ENCODE results near the gene RNASEH2A. TPM values are rescaled to one million over a fixed set of nuclear protein-coding genes. Genes with fewer than 3 reads are reported as not detected.
A peak's percentile ranks its signal among the peaks of the same experiment; 100 is the strongest.

The RNASEH2A gene
- total and polyA plus RNA-seq, 2 of the 13 experiments (the other 11 are each of a cell fraction or from before 2014, with no cell fraction given), result 25.1 to 35.8 TPM

DNA sequence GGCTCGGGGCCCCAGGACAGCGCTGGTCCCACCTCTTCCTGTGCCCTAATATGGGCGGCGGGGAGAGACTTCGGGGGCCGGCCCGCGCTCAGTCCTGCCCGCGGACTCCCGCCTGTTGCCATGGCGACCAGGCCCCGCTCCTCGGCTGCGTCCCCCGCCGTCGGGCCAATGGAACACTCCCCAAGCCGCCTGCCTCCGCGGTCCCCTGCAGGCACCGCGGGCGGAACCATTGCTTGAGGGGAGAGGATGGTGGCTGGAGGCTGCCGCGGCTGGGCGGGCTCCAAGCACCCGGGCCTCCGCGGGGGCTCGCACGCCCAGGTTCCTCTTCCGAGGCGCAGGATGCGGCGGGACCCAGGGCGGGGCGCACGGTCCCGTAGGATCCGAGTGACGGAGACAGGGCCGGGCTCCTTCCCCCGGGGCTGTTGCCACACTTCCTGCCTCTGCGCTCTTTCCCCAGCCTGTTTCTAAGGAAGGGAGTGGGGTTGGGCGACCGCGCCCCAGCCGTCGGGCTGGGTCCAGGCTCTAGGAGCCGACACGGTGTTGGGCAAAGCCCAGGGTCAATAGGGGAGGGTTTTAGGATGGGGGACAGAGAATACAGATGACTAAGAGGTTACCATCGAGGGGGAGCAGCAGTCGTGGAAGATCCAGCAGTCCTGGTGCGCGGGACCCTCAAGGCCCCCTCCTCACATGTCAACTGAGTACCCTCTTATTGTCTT lies 16.3 kb upstream of the RNASEH2A start (continued):
- 0 out of 2 replicates have a peak, but pooled peaks have one; percentile 57 for TF ChIP-seq ZNF790 (CRISPR knock-in tag; IDR thresholded peaks at IDR 0.05; ENCODE audit: borderline replicate concordance)
- TF ChIP-seq, protein P1, sequence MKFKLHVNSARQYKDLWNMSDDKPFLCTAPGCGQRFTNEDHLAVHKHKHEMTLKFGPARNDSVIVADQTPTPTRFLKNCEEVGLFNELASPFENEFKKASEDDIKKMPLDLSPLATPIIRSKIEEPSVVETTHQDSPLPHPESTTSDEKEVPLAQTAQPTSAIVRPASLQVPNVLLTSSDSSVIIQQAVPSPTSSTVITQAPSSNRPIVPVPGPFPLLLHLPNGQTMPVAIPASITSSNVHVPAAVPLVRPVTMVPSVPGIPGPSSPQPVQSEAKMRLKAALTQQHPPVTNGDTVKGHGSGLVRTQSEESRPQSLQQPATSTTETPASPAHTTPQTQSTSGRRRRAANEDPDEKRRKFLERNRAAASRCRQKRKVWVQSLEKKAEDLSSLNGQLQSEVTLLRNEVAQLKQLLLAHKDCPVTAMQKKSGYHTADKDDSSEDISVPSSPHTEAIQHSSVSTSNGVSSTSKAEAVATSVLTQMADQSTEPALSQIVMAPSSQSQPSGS (CRISPR knock-in tag; IDR thresholded peaks at IDR 0.05), result peak; percentile 40; the same call in 1 of the 2 replicates
- no peak for TF ChIP-seq ZNF10 (CRISPR knock-in tag; IDR thresholded peaks at IDR 0.05; ENCODE audit: borderline replicate concordance, low read depth)
- 0 out of 2 replicates have a peak, but pooled peaks have one; percentile 37 for TF ChIP-seq ZFYVE20 (CRISPR knock-in tag; IDR thresholded peaks at IDR 0.05; ENCODE audit: borderline replicate concordance, low read depth)
- TF ChIP-seq CBX1 (IDR thresholded peaks at IDR 0.05; ENCODE audit: low read depth), result no peak
- TF ChIP-seq ZNF451 (CRISPR knock-in tag; IDR thresholded peaks at IDR 0.05), result no peak; the same call in 1 of the 2 replicates
- TF ChIP-seq ZNF746 (CRISPR knock-in tag; IDR thresholded peaks at IDR 0.05), result peak; percentile 11; the same call in 1 of the 2 replicates
- TF ChIP-seq KDM3A (CRISPR knock-in tag; IDR thresholded peaks at IDR 0.05; ENCODE audit: low read depth), result no peak
- TF ChIP-seq POLR2A (IDR thresholded peaks at IDR 0.05; ENCODE audit: insufficient read depth in 1 of 2, low read depth in 2 of 2, low read length in 2 of 2), result peak in 1 of 2 experiments; percentile 48; a peak in 1 of 4 replicates
- TF ChIP-seq, protein P2, sequence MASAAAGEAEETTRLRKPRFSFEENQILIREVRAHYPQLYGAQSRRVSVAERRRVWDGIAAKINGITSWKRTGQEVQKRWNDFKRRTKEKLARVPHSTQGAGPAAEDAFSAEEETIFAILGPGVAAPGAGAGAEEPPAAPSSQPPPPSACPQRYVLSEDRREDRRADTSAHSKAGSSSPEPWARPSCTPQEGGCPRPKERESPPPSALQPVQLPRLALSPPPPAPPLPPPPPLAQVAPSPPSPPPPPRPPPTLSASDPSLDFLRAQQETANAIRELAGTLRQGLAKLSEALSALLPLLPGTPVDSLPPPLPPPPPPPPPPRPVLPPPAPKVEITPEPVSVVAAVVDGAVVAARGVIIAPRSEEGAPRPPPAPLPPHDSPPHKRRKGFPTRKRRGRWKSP (CRISPR knock-in tag; IDR thresholded peaks at IDR 0.05), result peak; percentile 62; the same call in 1 of the 2 replicates
- TF ChIP-seq, protein P3, sequence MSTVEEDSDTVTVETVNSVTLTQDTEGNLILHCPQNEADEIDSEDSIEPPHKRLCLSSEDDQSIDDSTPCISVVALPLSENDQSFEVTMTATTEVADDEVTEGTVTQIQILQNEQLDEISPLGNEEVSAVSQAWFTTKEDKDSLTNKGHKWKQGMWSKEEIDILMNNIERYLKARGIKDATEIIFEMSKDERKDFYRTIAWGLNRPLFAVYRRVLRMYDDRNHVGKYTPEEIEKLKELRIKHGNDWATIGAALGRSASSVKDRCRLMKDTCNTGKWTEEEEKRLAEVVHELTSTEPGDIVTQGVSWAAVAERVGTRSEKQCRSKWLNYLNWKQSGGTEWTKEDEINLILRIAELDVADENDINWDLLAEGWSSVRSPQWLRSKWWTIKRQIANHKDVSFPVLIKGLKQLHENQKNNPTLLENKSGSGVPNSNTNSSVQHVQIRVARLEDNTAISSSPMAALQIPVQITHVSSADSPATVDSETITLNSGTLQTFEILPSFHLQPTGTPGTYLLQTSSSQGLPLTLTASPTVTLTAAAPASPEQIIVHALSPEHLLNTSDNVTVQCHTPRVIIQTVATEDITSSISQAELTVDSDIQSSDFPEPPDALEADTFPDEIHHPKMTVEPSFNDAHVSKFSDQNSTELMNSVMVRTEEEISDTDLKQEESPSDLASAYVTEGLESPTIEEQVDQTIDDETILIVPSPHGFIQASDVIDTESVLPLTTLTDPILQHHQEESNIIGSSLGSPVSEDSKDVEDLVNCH (CRISPR knock-in tag; IDR thresholded peaks at IDR 0.05), result no peak
- no peak for TF ChIP-seq HNF4A (CRISPR knock-in tag; IDR thresholded peaks at IDR 0.05)
- TF ChIP-seq ZNF484 (CRISPR knock-in tag; IDR thresholded peaks at IDR 0.05; ENCODE audit: borderline replicate concordance, low read depth), result no peak
- TF ChIP-seq, protein P4, sequence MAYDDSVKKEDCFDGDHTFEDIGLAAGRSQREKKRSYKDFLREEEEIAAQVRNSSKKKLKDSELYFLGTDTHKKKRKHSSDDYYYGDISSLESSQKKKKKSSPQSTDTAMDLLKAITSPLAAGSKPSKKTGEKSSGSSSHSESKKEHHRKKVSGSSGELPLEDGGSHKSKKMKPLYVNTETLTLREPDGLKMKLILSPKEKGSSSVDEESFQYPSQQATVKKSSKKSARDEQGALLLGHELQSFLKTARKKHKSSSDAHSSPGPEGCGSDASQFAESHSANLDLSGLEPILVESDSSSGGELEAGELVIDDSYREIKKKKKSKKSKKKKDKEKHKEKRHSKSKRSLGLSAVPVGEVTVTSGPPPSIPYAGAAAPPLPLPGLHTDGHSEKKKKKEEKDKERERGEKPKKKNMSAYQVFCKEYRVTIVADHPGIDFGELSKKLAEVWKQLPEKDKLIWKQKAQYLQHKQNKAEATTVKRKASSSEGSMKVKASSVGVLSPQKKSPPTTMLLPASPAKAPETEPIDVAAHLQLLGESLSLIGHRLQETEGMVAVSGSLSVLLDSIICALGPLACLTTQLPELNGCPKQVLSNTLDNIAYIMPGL (CRISPR knock-in tag; IDR thresholded peaks at IDR 0.05; ENCODE audit: borderline replicate concordance in 1 of 2, low read depth in 1 of 2), result peak in 1 of 2 experiments; percentile 55; a peak in 1 of 4 replicates
- TF ChIP-seq, protein P5, sequence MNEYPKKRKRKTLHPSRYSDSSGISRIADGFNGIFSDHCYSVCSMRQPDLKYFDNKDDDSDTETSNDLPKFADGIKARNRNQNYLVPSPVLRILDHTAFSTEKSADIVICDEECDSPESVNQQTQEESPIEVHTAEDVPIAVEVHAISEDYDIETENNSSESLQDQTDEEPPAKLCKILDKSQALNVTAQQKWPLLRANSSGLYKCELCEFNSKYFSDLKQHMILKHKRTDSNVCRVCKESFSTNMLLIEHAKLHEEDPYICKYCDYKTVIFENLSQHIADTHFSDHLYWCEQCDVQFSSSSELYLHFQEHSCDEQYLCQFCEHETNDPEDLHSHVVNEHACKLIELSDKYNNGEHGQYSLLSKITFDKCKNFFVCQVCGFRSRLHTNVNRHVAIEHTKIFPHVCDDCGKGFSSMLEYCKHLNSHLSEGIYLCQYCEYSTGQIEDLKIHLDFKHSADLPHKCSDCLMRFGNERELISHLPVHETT (CRISPR knock-in tag; conservative IDR thresholded peaks at IDR 0.05), result peak; percentile 54; the same call in 1 of the 2 replicates
- TF ChIP-seq CEBPB (IDR thresholded peaks at IDR 0.05; ENCODE audit: borderline replicate concordance, low read depth, low read length), result peak; percentile 78; the same call in 1 of the 2 replicates
- peak; percentile 33; the same call in 1 of the 2 replicates for TF ChIP-seq BCL6 (CRISPR knock-in tag; IDR thresholded peaks at IDR 0.05)
- TF ChIP-seq SMAD9 (CRISPR knock-in tag; IDR thresholded peaks at IDR 0.05), result no peak
- TF ChIP-seq ZNF263 (CRISPR knock-in tag; IDR thresholded peaks at IDR 0.05), result no peak
- TF ChIP-seq TMF1 (CRISPR knock-in tag; IDR thresholded peaks at IDR 0.05; ENCODE audit: low read depth), result no peak
- peak; percentile 53 for TF ChIP-seq RXRA (CRISPR knock-in tag; IDR thresholded peaks at IDR 0.05)
- TF ChIP-seq ZNF274 (CRISPR knock-in tag; IDR thresholded peaks at IDR 0.05), result peak; percentile 45; the same call in 1 of the 2 replicates
